ENCODE measurements around the gene GPHN. TPM values are rescaled to one million over a fixed set of nuclear protein-coding genes. Genes with fewer than 3 reads are reported as not detected.

GPHN gene
- total and polyA plus RNA-seq, 10 of the 15 experiments (the other 5 are each of a cell fraction or from before 2014, with no cell fraction given) = 22.3 to 48.8 (median 33.1) TPM

GRCh38 chr14:66739826-66740225, 231.9 kb downstream of the GPHN start:
- ATAC-seq (no peak), FAIRE-seq (no peak), DNase-seq (ENCODE audit: low read depth, low spot score) (no peak)
- no peak overlapping the region for H3K9ac ChIP-seq (ENCODE audit: control insufficient read depth, insufficient read depth, low read length)
- ChIA-PET RAD21 (ENCODE audit: unreplicated experiment) (interaction anchor here (0.8 kb wide), 1 partner anchor 115 kb away, joined by 4 read pairs; no protein-coding TSS in a partner anchor), SMC1A (ENCODE audit: uncharacterized antibody, unreplicated experiment) (interaction anchor here (1.2 kb wide), 1 partner anchor 18 kb away, joined by 3 read pairs; no protein-coding TSS in a partner anchor), POLR2A (no interaction called here), CTCF (no interaction called here)
- H4K20me1 ChIP-seq (ENCODE audit: control insufficient read depth, insufficient read depth) = no peaks in the 10 kb centered on the region
- H3K27me3 ChIP-seq (replicated peaks in 1 of 2; ENCODE audit: control insufficient read depth in 2 of 2, insufficient read depth in 2 of 2, low read length in 1 of 2) = no peaks in the 10 kb centered on the region
- H3K4me1 ChIP-seq (ENCODE audit: control insufficient read depth, insufficient read depth, low read length) = no peaks in the 10 kb centered on the region
- H3K27ac ChIP-seq (ENCODE audit: control insufficient read depth, insufficient read depth) = no peak overlapping the region
- no peaks in the 10 kb centered on the region for H3K79me2 ChIP-seq (ENCODE audit: control insufficient read depth, insufficient read depth, low read length)
- intact Hi-C loops (cut with micrococcal nuclease; ENCODE audit: unreplicated experiment) = loop anchor here (10.0 kb wide), 1 partner anchor 375 kb away; no protein-coding TSS in a partner anchor
- H3K9me3 ChIP-seq (replicated peaks; ENCODE audit: control insufficient read depth, insufficient read depth, low read length) = peaks cover 4% of the 10 kb centered on the region; the same call in 2 of the 3 replicates
- no peaks in the 10 kb centered on the region for H3K36me3 ChIP-seq (ENCODE audit: control insufficient read depth in 2 of 2, insufficient read depth in 2 of 2, low read length in 1 of 2)
- BruUV-seq (replicated peaks) = no TSS peak
- no peak overlapping the region for H2AFZ ChIP-seq (ENCODE audit: control insufficient read depth, low read depth, low read length)
- in situ Hi-C loops (cut with MboI) = no loop called here
- H3K4me3 ChIP-seq = no peak overlapping the region
- no peak overlapping the region for H3K4me2 ChIP-seq (ENCODE audit: control insufficient read depth, insufficient read depth)
- TF ChIP-seq ZNF207 (IDR thresholded peaks at IDR 0.05; ENCODE audit: borderline replicate concordance) (no peak), EZH2 (IDR thresholded peaks at IDR 0.05; ENCODE audit: borderline replicate concordance, control insufficient read depth, low read depth, low read length) (no peak), KLF5 (IDR thresholded peaks at IDR 0.05; ENCODE audit: partially characterized antibody) (no peak), ZNF592 (IDR thresholded peaks at IDR 0.05) (no peak), RUNX3 (IDR thresholded peaks at IDR 0.05; ENCODE audit: low read length) (no peak), KAT2A (conservative IDR thresholded peaks at IDR 0.05; ENCODE audit: control insufficient read depth, low read depth, low read length) (no peak), RAD21 (IDR thresholded peaks at IDR 0.05; ENCODE audit: insufficient read depth, low read depth, low read length) (no peak), LARP7 (IDR thresholded peaks at IDR 0.05) (no peak), POU2F2 (IDR thresholded peaks at IDR 0.05; ENCODE audit: borderline replicate concordance, low read depth, low read length) (no peak), SUPT20H (IDR thresholded peaks at IDR 0.05; ENCODE audit: borderline replicate concordance, control insufficient read depth, low read depth, low read length) (no peak), GATAD2B (conservative IDR thresholded peaks at IDR 0.05; ENCODE audit: low read depth) (no peak)
- TF ChIP-seq, protein P1, sequence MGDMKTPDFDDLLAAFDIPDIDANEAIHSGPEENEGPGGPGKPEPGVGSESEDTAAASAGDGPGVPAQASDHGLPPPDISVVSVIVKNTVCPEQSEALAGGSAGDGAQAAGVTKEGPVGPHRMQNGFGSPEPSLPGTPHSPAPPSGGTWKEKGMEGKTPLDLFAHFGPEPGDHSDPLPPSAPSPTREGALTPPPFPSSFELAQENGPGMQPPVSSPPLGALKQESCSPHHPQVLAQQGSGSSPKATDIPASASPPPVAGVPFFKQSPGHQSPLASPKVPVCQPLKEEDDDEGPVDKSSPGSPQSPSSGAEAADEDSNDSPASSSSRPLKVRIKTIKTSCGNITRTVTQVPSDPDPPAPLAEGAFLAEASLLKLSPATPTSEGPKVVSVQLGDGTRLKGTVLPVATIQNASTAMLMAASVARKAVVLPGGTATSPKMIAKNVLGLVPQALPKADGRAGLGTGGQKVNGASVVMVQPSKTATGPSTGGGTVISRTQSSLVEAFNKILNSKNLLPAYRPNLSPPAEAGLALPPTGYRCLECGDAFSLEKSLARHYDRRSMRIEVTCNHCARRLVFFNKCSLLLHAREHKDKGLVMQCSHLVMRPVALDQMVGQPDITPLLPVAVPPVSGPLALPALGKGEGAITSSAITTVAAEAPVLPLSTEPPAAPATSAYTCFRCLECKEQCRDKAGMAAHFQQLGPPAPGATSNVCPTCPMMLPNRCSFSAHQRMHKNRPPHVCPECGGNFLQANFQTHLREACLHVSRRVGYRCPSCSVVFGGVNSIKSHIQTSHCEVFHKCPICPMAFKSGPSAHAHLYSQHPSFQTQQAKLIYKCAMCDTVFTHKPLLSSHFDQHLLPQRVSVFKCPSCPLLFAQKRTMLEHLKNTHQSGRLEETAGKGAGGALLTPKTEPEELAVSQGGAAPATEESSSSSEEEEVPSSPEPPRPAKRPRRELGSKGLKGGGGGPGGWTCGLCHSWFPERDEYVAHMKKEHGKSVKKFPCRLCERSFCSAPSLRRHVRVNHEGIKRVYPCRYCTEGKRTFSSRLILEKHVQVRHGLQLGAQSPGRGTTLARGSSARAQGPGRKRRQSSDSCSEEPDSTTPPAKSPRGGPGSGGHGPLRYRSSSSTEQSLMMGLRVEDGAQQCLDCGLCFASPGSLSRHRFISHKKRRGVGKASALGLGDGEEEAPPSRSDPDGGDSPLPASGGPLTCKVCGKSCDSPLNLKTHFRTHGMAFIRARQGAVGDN (IDR thresholded peaks at IDR 0.05) = no peak
- TF ChIP-seq, protein P2, sequence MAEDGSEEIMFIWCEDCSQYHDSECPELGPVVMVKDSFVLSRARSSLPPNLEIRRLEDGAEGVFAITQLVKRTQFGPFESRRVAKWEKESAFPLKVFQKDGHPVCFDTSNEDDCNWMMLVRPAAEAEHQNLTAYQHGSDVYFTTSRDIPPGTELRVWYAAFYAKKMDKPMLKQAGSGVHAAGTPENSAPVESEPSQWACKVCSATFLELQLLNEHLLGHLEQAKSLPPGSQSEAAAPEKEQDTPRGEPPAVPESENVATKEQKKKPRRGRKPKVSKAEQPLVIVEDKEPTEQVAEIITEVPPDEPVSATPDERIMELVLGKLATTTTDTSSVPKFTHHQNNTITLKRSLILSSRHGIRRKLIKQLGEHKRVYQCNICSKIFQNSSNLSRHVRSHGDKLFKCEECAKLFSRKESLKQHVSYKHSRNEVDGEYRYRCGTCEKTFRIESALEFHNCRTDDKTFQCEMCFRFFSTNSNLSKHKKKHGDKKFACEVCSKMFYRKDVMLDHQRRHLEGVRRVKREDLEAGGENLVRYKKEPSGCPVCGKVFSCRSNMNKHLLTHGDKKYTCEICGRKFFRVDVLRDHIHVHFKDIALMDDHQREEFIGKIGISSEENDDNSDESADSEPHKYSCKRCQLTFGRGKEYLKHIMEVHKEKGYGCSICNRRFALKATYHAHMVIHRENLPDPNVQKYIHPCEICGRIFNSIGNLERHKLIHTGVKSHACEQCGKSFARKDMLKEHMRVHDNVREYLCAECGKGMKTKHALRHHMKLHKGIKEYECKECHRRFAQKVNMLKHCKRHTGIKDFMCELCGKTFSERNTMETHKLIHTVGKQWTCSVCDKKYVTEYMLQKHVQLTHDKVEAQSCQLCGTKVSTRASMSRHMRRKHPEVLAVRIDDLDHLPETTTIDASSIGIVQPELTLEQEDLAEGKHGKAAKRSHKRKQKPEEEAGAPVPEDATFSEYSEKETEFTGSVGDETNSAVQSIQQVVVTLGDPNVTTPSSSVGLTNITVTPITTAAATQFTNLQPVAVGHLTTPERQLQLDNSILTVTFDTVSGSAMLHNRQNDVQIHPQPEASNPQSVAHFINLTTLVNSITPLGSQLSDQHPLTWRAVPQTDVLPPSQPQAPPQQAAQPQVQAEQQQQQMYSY (CRISPR knock-in tag; IDR thresholded peaks at IDR 0.05) = no peak
